ENCODE measurements around the gene KLHL17.
A peak's percentile ranks its signal among the peaks of the same experiment; 100 is the strongest.

KLHL17 gene

DNA sequence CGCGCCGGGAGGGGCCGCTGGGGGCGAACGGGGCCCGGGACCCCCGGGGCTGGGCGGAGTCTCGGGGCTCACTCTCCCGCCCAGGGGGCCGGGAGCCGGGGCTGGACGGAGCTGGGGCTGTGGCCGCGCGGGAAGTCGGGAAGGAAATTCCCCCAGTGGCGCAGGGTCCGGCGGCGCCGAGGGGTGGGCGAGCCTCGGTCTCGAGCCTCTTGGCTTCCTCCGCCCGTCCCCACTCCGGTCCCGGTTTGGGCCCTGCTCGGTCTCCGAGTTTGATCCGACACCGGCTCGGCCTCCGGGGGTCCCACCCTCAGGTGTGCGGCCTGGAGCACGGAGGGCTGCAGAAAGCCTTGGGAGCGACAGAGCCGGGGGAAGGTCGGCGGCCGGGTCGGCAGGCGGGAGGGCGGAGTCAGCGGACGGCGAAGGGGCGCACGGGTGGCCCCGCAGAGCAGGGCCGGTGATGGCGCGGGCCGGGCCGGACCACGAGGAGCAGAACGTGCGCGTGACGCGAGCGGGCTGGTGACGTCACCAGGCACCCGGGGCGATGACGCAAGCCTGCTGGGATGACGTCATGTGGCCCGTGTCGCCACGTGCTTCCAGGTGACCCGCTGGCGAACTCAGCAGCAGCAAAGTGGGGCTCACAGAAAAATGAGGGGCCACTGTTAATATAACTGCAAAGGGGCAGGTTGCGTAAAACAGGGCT lies 40.1 kb downstream of the KLHL17 start:
- H3K27me3 ChIP-seq, result peaks cover 60% of the 10 kb centered on the region
- no peaks in the 10 kb centered on the region for H3K36me3 ChIP-seq
- H3K4me3 ChIP-seq (ENCODE audit: low read depth, low read length), result peak overlapping the region; percentile 14; the same call in 1 of the 2 replicates
- peak; percentile 48 for DNase-seq
- peaks cover 5% of the 10 kb centered on the region; the same call in 1 of the 2 replicates for H3K9me3 ChIP-seq
- TF ChIP-seq, protein P1, sequence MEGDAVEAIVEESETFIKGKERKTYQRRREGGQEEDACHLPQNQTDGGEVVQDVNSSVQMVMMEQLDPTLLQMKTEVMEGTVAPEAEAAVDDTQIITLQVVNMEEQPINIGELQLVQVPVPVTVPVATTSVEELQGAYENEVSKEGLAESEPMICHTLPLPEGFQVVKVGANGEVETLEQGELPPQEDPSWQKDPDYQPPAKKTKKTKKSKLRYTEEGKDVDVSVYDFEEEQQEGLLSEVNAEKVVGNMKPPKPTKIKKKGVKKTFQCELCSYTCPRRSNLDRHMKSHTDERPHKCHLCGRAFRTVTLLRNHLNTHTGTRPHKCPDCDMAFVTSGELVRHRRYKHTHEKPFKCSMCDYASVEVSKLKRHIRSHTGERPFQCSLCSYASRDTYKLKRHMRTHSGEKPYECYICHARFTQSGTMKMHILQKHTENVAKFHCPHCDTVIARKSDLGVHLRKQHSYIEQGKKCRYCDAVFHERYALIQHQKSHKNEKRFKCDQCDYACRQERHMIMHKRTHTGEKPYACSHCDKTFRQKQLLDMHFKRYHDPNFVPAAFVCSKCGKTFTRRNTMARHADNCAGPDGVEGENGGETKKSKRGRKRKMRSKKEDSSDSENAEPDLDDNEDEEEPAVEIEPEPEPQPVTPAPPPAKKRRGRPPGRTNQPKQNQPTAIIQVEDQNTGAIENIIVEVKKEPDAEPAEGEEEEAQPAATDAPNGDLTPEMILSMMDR (IDR thresholded peaks at IDR 0.05; ENCODE audit: low read depth, low read length), result no peak
- peaks cover 22% of the 10 kb centered on the region for H3K4me1 ChIP-seq

DNA sequence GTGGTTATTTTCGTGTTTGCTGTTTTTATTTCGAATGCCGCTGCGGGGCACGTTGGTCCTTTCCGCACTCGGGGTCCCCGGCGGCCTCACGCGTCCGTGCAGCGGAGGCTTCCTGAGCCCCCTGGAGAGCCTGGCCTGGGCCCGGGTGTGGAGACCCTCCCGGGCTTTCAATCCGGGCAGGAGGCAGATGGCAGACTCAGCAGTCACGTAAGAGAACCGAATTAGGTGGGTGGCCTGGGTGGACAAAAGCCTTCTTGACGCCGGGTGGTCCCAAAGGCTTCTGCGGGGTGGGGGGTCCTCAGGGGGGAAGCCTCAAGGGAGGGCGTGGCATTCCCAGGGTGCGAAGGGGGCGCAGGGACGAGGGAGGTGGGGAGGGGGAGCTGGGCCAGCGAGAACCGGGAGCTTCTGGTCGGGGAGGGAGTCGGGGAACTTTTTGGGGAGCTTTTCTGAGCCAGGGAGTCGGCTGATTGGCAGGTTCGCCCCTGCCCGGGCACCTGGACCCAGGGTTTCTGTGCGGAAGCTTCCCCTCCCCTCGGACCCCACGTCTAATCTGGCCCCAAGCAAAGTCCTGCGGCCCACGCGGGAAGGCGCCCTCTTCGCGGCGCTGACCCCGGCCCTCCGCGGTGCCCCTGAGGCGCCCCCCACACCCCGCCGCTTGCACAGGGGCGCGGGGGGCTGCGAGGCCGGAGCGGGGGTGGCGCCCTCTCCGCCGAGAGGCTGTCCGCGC lies 40.8 kb downstream of the KLHL17 start:
- no peaks in the 10 kb centered on the region for H3K36me3 ChIP-seq
- TF ChIP-seq, protein P1 (IDR thresholded peaks at IDR 0.05; ENCODE audit: low read depth, low read length), result no peak
- peaks cover 29% of the 10 kb centered on the region for H3K4me1 ChIP-seq
- peaks cover 5% of the 10 kb centered on the region; the same call in 1 of the 2 replicates for H3K9me3 ChIP-seq
- H3K27me3 ChIP-seq, result peaks cover 56% of the 10 kb centered on the region
- no peak overlapping the region for H3K4me3 ChIP-seq (ENCODE audit: low read depth, low read length)
- no peak for DNase-seq

DNA sequence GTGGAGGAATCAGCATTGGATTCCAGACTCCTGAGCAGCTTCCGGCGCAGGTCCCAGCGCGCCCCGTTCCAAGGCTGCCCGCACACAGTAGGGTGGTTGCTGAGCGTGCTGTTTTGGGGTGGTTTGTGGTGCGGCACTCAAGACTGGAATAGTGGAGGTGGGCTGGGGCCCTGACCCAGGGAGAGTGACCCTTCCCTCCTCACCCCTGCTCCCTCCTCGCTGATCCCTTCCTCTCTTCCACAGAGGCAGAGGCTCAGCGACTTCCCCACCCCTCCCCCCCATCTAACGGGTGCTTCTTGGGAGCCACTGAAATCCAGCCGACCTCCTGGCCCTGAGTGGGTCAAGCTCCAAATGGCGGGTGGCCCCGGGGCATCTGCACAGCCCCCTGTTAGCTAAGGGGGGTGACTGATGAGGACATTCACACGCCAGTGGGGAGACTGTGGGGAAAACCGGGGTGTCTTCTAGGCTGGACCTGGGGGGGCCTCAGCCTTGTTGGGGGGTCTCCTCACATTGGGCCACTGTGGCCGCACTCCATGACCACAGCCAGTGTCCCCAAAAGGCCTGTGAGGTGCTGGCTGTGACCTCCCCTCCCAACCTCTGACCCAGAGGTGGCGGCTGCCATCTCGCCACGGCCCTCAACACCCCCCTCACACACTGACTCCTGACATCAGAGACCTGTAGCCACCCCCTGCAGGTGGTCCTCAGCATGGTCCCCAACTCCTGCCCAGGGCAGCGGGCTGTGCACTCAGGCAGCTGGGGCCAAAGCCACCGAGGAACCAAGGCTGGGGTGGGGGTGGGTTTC lies 43.4 kb downstream of the KLHL17 start:
- no peak for DNase-seq
- Histone ChIP-seq H3K36me3 (no peaks in the 10 kb centered on the region), H3K9me3 (peaks cover 5% of the 10 kb centered on the region; the same call in 1 of the 2 replicates), H3K4me3 (ENCODE audit: low read depth, low read length) (no peak overlapping the region), H3K27me3 (peaks cover 34% of the 10 kb centered on the region), H3K4me1 (peaks cover 33% of the 10 kb centered on the region)
- TF ChIP-seq, protein P1 (IDR thresholded peaks at IDR 0.05; ENCODE audit: low read depth, low read length), result no peak

DNA sequence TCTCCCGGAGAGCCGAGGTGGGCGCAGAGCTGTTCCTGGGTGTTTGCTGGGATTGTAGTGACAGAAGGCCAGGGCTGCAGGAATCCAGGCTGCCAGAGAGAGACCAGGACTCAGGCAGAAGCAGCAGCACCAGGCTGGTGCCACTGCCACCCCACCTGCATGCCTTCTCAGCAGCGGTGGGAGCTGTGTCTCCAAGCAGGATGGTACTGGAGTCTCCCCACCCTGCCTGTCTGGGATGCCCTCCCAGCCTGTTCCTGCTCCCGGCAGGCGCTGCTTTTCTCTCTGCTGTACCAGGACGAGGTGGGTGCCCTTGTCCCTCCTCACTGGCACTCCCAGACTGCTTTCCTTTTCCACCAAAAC lies 44.0 kb downstream of the KLHL17 start:
- TF ChIP-seq, protein P1 (IDR thresholded peaks at IDR 0.05; ENCODE audit: low read depth, low read length), result no peak
- H3K4me1 ChIP-seq, result peaks cover 33% of the 10 kb centered on the region
- peak overlapping the region; percentile 41 for H3K4me3 ChIP-seq (ENCODE audit: low read depth, low read length)
- no peaks in the 10 kb centered on the region for H3K36me3 ChIP-seq
- peaks cover 28% of the 10 kb centered on the region for H3K27me3 ChIP-seq
- H3K9me3 ChIP-seq, result peaks cover 5% of the 10 kb centered on the region; the same call in 1 of the 2 replicates
- peak; percentile 34 for DNase-seq

DNA sequence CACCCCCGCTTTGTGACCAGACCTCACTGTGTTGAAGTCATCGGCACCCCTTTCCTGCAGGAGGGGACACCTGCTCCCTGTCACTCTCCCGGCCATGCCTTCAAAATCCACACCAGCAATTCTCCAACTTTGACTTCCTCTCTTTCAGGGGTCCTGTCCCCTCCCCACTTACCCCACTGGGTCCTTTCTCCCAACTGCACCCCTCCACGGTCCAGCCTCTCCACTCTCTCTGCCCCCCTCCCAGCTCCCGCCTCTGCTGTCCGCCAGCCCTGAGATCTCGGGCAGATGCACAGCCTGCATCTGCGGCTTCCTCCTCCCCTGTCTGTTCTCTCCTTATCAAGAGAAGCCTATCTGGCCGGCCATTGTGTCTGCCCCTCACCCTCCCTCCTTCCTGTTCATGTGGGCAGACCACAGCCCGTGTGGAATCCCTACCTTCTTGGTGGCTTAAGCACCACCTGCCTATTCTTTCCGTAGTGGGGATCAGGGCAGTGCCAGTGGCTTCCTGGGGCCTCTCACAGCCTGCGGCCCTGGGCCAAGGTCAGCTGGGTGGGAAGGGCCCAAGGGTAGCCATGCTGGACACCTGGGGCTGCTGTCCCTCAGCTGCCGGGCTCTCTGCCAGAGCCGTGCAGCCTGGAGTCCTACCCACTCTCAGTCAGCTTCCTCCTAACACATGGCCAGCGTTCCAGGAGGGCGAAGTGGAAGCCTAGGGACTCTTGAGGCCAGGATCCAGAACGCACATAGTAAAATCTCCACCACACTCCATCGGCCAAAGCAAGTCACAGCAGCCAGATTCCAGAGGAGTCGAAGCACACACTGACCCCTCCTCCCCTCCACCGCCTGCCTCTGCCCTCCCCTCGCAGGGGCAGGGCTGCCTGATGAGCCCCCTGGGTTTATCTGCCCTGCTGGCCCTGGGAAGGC lies 44.7 kb downstream of the KLHL17 start:
- H3K4me3 ChIP-seq (ENCODE audit: low read depth, low read length), result peak overlapping the region; percentile 41
- peaks cover 33% of the 10 kb centered on the region for H3K4me1 ChIP-seq
- peaks cover 5% of the 10 kb centered on the region; the same call in 1 of the 2 replicates for H3K9me3 ChIP-seq
- H3K27me3 ChIP-seq, result peaks cover 22% of the 10 kb centered on the region
- H3K36me3 ChIP-seq, result no peaks in the 10 kb centered on the region
- peak; percentile 76 for DNase-seq
- TF ChIP-seq, protein P1 (IDR thresholded peaks at IDR 0.05; ENCODE audit: low read depth, low read length), result no peak

Measured in BE2C (cell line).